ENCODE results near the gene TBC1D24. TPM values are rescaled to one million over a fixed set of nuclear protein-coding genes. Genes with fewer than 3 reads are reported as not detected.

The TBC1D24 gene
- polyA plus RNA-seq, 1 experiment: 6.0 TPM

DNA sequence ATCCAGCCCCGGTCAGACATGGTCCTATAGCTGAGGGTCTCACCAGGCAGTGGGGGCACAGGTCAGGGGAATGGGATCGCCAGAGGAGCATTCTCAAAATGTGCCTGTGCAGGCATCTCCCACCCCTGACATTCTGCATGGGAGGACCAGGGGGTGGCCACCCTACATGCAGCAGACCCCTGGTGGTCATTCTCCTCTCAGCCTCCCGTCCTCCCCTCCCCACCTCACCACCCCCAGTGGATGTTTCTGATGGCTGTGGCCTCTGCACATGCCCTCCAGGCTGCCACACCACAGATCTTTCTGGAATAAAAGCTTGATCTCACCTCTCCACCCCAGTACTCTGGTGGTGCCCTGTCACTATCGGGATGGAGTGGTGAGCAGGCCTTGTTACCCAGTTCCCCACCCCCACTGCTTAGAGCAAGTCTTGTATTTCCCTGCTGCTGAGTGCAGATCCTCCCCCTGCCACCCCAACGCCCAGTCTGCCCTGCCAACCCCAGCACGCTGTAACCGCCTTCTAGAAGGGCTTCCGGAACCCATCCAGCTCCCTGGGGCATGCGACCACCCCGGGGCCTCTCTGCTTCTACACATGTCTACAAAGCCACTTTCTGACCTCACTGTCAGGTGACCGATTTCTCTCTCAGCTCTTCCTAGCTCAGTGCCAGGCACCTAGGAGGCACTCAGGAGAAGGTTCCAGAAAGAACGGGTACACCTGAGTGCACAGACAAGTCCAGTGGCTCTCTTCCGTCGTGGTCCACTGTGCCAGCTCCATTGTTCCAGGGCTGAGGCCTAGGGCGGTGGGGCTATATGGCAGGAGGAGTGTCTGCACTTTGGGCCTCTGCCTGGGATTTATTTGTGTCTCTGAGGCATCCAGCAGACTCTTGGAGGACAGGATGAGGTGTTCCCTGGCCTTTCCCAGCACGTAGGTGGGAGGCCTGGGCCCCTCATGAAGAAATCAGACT lies 9.3 kb downstream of the TBC1D24 start:
- H3K27me3 ChIP-seq (ENCODE audit: control insufficient read depth, insufficient read depth, low read length): no peaks in the 10 kb centered on the region
- TF ChIP-seq, protein P1, sequence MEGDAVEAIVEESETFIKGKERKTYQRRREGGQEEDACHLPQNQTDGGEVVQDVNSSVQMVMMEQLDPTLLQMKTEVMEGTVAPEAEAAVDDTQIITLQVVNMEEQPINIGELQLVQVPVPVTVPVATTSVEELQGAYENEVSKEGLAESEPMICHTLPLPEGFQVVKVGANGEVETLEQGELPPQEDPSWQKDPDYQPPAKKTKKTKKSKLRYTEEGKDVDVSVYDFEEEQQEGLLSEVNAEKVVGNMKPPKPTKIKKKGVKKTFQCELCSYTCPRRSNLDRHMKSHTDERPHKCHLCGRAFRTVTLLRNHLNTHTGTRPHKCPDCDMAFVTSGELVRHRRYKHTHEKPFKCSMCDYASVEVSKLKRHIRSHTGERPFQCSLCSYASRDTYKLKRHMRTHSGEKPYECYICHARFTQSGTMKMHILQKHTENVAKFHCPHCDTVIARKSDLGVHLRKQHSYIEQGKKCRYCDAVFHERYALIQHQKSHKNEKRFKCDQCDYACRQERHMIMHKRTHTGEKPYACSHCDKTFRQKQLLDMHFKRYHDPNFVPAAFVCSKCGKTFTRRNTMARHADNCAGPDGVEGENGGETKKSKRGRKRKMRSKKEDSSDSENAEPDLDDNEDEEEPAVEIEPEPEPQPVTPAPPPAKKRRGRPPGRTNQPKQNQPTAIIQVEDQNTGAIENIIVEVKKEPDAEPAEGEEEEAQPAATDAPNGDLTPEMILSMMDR (IDR thresholded peaks at IDR 0.05; ENCODE audit: low read depth, low read length): no peak
- H3K27ac ChIP-seq (ENCODE audit: low read depth, low read length): no peak overlapping the region
- no peak overlapping the region for H3K4me3 ChIP-seq (ENCODE audit: low read depth, low read length)
- ChIA-PET CTCF (interaction anchor here (3.8 kb wide), 1 partner anchor 17 kb away, joined by 30 read pairs; no protein-coding TSS in a partner anchor), POLR2A (no interaction called here)
- DNase-seq (ENCODE audit: low read depth, low spot score): no peak
- no peaks in the 10 kb centered on the region for H3K9me3 ChIP-seq (ENCODE audit: control insufficient read depth, insufficient read depth, low read length)

- H3K4me3 ChIP-seq (ENCODE audit: low read depth, low read length): no peak overlapping the region
- ChIA-PET CTCF (interaction anchor here (0.7 to 3.8 kb wide), 2 partner anchors 10 to 16 kb away, joined by 3 to 30 read pairs; partner anchors contain the start of gene TBC1D24), POLR2A (no interaction called here)
- no peak for DNase-seq (ENCODE audit: low read depth, low spot score)
- no peak overlapping the region for H3K27ac ChIP-seq (ENCODE audit: low read depth, low read length)
- TF ChIP-seq, protein P1 (IDR thresholded peaks at IDR 0.05; ENCODE audit: low read depth, low read length): no peak
- no peaks in the 10 kb centered on the region for H3K27me3 ChIP-seq (ENCODE audit: control insufficient read depth, insufficient read depth, low read length)
- H3K9me3 ChIP-seq (ENCODE audit: control insufficient read depth, insufficient read depth, low read length): no peaks in the 10 kb centered on the region
These were observed 10.1 kb downstream of the TBC1D24 start for GRCh38 chr16:2484898-2485508.

DNA sequence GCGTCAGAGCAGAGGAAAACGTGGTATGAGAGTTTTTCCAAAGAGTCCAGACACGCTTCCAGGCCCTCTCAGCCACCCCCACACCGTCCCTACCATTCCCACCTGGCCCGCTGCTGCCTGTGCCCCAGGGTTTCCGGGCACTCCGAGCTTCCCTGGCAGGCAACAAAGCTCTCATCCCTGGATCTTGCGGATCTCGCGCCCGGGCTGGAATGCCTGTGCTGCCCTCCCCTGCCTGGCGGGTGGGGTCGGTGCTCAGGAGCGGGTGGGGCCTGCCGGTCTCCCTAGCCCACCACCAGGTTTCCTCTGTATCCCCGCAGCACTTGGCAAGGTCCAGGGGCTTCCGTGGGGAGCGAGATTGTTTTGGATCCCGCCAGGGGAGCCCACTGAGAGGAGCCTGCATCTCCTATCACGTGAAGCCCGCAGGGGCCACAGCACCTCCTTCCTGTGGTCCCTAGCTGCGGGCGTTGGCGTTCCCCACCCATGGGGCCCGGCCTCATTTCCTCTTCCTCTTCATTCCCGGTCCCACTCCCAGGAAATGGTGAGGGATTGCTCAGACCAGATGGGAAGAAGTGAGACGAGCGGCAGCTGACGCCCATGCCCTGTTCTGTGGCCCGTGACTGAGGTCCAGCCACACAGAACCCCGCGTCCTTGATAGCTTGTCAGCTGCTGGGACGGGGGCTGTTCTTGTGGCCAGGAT lies 11.0 kb downstream of the TBC1D24 start:
- Histone ChIP-seq H3K9me3 (ENCODE audit: control insufficient read depth, insufficient read depth, low read length) (no peaks in the 10 kb centered on the region), H3K27ac (ENCODE audit: low read depth, low read length) (no peak overlapping the region), H3K27me3 (ENCODE audit: control insufficient read depth, insufficient read depth, low read length) (no peaks in the 10 kb centered on the region), H3K4me3 (ENCODE audit: low read depth, low read length) (no peak overlapping the region)
- ChIA-PET CTCF (interaction anchor here (0.7 to 3.8 kb wide), 3 partner anchors 11 to 16 kb away, joined by 3 to 30 read pairs (median 6); partner anchors contain the start of gene TBC1D24), POLR2A (interaction anchor here (0.5 kb wide), 1 partner anchor 39 kb away, joined by 4 read pairs; no protein-coding TSS in a partner anchor)
- TF ChIP-seq, protein P1 (IDR thresholded peaks at IDR 0.05; ENCODE audit: low read depth, low read length): no peak
- DNase-seq (ENCODE audit: low read depth, low spot score): no peak

DNA sequence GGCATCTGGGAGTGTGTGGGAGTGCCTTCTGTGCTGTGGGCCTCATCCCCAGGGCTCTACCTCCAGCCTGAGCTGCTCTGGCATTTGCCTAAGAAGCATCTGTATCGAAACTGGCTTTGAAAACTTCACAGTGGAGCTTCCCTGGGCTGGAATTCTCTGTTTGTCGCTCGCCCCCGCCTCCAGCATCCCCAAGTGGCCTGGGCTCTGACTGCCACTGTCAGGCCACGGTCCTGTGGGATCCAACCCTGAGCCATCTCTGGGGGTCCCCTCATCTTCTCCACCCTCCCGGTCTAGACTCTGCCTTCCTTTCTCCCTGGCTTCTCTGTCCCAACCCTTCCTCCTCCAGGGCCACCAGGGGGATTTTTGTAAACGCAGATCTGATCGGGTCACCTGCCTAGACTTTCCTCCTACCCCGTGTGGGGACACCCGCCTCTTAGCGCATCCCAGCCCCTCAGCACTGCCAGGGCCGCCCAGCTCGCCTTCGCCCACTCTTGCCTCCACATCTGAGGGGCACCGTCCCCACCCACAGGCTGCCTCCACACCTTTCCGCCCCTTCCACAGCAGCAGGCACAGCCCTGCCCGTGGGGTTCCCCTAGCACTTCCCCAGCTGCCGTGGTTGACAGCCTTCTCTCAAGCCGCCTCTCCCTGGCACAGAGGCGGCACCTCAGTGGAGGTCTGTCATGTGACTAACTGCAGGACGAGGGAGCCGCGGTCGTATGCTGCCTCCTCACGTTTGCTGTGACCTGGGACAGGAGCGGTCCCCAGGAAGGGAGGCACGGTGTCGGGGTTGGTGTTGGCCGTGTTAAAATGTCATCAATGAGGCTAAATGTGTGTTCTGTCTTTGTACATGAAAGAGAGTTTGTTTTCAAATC lies 12.0 kb downstream of the TBC1D24 start:
- CTCF ChIA-PET: interaction anchor here (0.9 kb wide), 1 partner anchor 14 kb away, joined by 6 read pairs; no protein-coding TSS in a partner anchor
- Histone ChIP-seq H3K4me3 (ENCODE audit: low read depth, low read length) (no peak overlapping the region), H3K27ac (ENCODE audit: low read depth, low read length) (no peak overlapping the region), H3K9me3 (ENCODE audit: control insufficient read depth, insufficient read depth, low read length) (no peaks in the 10 kb centered on the region), H3K27me3 (ENCODE audit: control insufficient read depth, insufficient read depth, low read length) (no peaks in the 10 kb centered on the region)
- POLR2A ChIA-PET: interaction anchor here (0.5 kb wide), 1 partner anchor 40 kb away, joined by 4 read pairs; no protein-coding TSS in a partner anchor
- no peak for DNase-seq (ENCODE audit: low read depth, low spot score)
- TF ChIP-seq, protein P1 (IDR thresholded peaks at IDR 0.05; ENCODE audit: low read depth, low read length): no peak

Measured in AG04450 (cell line).